IgD-negative memory B cell (primary cell): ENCODE results near the gene ADAMTSL5. TPM values are rescaled to one million over a fixed set of nuclear protein-coding genes. Genes with fewer than 3 reads are reported as not detected.
"Not testable (repeated sequence)": the region's sequence is repeated elsewhere in the genome, so short reads cannot be mapped to it uniquely, and the experiment has no call there.

Source experiments
- H3K27ac Mint-ChIP-seq, 3 donors: one replicate each; pipeline ENCODE4 v1.8.0; 2020 to 2022; ENCODE audit warnings: mild to moderate bottlenecking in 3 of 3, mixed read lengths in 3 of 3, moderate library complexity in 1 of 3
- H3K27me3 Mint-ChIP-seq: one replicate; pipeline ENCODE4 v1.8.0; 2021; ENCODE audit warnings: mixed read lengths
- H3K36me3 Mint-ChIP-seq: one replicate; pipeline ENCODE4 v1.8.0; 2020; ENCODE audit warnings: mild to moderate bottlenecking, mixed read lengths
- H3K4me1 Mint-ChIP-seq, 3 donors: one replicate each; pipeline ENCODE4 v1.8.0; 2020 to 2022; ENCODE audit warnings: mixed read lengths in 3 of 3, mild to moderate bottlenecking in 1 of 3
- H3K4me3 Mint-ChIP-seq, 4 donors: one replicate each; pipeline ENCODE4 v1.8.0; 2020 to 2022; ENCODE audit warnings: mild to moderate bottlenecking in 4 of 4, mixed read lengths in 4 of 4, moderate library complexity in 3 of 4
- H3K9me3 Mint-ChIP-seq, 3 donors: one replicate each; pipeline ENCODE4 v1.8.0; 2020 to 2021; ENCODE audit warnings: mixed read lengths in 3 of 3, mild to moderate bottlenecking in 1 of 3
- polyA plus RNA-seq: library from polyadenylated mRNA; unstranded; fragments of 300-500 nt; fragmentation: Illumina TruSeq; gene quantifications from one replicate; pipeline ENCODE4 v1.2.3, GENCODE V29; 2021

Gene ADAMTSL5
- polyA plus RNA-seq, 1 donor from 2014 or later = 0.21 TPM

DNA sequence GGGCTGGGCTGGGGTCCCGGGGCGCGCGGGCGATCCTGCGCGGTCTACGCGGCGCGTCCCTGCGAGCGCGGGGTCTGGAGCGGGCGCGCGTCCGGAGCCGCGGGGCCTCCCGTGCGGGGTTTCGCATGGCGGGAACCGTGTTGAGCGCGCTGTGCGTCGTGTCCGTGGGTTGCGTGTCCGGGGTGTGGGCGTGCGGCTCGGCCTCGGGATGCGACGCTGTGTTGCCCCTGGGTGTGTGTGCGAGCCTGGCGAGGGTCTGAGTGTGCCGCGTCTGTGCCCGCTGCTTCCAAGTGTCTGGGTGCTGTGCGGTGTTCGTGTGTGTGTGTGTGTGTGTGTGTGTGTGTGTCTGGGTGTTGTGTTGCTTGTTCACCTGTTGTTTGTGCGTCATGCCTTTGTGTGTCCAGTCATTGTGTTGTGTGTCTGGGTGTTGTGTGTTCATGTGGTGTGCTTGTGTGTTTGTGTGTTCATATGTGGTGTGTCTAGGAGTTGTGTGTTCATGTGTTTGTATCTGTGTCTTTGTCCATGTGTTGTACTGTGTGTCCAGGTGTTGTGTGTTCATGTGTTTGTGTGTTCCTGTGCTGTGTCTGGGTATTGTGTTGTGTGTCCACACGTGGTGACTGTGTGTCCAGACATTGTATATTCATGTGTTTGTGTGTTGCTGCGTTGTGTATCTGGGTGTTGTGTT lies 11.6 kb upstream of the ADAMTSL5 start:
- Mint-ChIP-seq H3K9me3 (peaks cover 0 to 4% (median 0%) of the 10 kb centered on the region in 3 donors), H3K4me1 (peaks cover 0 to 6% (median 0%) of the 10 kb centered on the region in 3 donors), H3K36me3 (no peaks in the 10 kb centered on the region), H3K27ac (peak overlapping the region in 1 of 3 donors; percentile 71), H3K27me3 (peaks cover 31% of the 10 kb centered on the region), H3K4me3 (peak overlapping the region in 1 of 4 donors; percentile 13)

DNA sequence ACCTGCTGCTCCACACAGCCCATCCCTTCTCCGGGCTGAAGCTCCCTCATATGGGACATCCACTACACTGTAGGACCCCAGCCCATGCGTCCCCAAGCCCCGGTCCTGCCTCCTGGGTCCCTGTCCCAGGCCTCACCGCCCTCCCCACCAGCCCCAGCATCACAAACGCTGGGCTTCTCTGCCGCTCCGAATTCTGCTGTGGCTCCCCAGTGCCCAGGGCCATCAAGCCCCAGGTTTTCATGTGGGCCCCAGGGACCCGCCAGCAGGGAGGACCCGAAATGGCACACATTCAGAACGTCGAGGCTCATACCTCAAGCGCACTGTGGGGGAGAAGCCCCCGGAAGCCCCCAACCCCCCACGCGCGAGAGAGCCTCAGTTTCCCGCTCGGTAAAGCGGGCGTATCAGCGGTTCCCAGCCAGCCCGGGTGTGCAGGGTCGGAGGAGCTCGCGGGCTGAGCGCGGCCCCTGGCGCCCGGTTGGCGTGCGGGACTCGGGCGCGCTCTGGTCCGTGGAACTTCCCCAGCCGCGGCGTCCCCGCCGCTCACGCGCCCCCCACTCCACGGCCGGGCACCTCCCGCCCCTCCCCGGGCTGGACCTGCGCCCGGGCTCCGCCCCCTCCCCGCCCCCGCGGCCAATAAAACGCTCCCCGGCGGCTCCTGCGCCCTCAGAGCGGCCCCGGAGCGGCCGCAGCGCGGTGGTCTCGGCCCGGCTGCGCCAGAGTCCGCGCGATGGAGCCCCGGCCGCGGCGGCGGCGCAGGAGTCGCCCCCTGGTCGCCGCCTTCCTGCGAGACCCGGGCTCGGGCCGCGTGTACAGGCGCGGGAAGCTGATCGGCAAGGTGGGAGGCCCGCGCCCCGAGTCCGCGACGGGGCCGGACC lies 10.8 kb upstream of the ADAMTSL5 start, which contains the start of gene PLK5:
TSS of gene PLK5 (plus strand) at position 666 of the 875 bp plus-strand sequence. CDS start 2,920 bp downstream, outside the sequence.
- Mint-ChIP-seq H3K4me3 (peak within 1 kb of the TSS in 2 of 4 donors; percentile 4 to 13), H3K27me3 (peaks cover 29% of the 10 kb centered on the region), H3K36me3 (no peaks in the 10 kb centered on the region), H3K4me1 (peaks cover 0 to 6% (median 0%) of the 10 kb centered on the region in 3 donors), H3K9me3 (peaks cover 0 to 4% (median 0%) of the 10 kb centered on the region in 3 donors), H3K27ac (peak within 1 kb of the TSS in 1 of 3 donors; percentile 71)

DNA sequence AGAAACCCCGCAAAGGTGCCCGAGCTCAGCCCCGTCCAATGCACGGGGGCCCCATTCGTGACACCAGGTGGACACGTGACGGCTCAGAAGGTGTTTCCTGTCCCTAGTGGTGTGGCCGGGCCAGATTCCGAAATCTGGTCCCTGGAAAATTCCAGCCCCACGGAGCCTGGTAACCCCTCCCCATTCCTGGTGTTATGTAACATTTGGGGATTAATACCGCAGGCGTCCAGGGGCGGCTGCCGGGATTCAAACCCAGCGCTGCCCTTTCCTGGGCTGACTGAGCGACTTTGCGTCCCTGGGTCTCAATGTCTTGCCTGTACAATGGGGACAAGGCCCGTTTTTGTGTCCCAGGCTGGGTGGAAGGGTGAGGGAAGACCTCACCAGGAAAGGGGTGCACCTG lies 10.0 kb upstream of the ADAMTSL5 start:
- H3K27me3 Mint-ChIP-seq = peaks cover 35% of the 10 kb centered on the region
- peaks cover 0 to 4% (median 0%) of the 10 kb centered on the region in 3 donors for H3K9me3 Mint-ChIP-seq
- H3K4me3 Mint-ChIP-seq = no peak overlapping the region
- H3K4me1 Mint-ChIP-seq = peaks cover 0 to 6% (median 0%) of the 10 kb centered on the region in 3 donors
- no peaks in the 10 kb centered on the region for H3K36me3 Mint-ChIP-seq
- H3K27ac Mint-ChIP-seq = no peak overlapping the region

DNA sequence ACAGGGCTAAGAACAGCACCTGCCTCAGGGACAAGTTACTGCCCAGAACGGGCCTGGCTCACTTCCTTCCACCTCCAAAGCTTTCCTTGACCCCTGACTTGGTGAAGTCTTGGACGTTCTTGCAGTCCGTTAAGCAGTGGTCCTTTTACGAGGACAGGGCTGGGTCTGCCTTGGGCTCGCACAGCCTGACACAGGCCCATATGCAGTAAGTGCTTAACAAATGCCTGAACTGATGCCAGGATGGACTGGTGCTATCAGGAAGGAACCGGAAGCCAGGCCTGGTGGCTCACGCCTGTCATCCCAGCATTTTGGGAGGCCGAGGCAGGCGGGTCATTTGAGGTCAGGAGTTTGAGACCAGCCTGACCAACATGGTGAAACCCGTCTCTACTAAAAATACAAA lies 9.2 kb upstream of the ADAMTSL5 start:
- Mint-ChIP-seq H3K27me3 (peaks cover 36% of the 10 kb centered on the region), H3K27ac (no peak overlapping the region), H3K9me3 (peaks cover 0 to 4% (median 0%) of the 10 kb centered on the region in 3 donors), H3K36me3 (no peaks in the 10 kb centered on the region), H3K4me3 (no peak overlapping the region), H3K4me1 (peaks cover 0 to 6% (median 0%) of the 10 kb centered on the region in 3 donors)

DNA sequence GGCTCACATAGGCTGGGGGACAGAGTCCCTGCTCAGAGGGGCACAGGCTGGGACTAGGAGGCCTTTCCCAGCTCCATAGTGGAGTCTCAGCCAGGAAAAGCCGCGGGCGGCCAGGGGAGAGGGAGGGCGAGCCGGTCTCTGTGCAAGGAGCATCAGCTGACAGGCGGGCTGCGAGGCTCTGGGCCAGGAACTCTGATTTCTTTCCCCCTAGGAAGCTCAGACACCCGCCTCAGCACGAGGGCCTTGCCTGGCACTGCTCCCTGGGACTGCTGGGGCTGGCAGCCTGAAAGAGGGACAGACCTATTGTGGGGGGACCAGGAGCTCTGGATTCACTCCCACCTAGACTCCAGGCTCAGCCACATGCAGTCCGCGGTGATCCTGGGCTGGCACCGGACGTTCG lies 8.8 kb upstream of the ADAMTSL5 start:
- H3K9me3 Mint-ChIP-seq = peaks cover 0 to 4% (median 1%) of the 10 kb centered on the region in 3 donors
- H3K36me3 Mint-ChIP-seq = no peaks in the 10 kb centered on the region
- peak overlapping the region in 1 of 3 donors; percentile 14 for H3K27ac Mint-ChIP-seq
- H3K4me1 Mint-ChIP-seq = peaks cover 0 to 6% (median 0%) of the 10 kb centered on the region in 3 donors
- no peak overlapping the region for H3K4me3 Mint-ChIP-seq
- H3K27me3 Mint-ChIP-seq = peaks cover 36% of the 10 kb centered on the region

DNA sequence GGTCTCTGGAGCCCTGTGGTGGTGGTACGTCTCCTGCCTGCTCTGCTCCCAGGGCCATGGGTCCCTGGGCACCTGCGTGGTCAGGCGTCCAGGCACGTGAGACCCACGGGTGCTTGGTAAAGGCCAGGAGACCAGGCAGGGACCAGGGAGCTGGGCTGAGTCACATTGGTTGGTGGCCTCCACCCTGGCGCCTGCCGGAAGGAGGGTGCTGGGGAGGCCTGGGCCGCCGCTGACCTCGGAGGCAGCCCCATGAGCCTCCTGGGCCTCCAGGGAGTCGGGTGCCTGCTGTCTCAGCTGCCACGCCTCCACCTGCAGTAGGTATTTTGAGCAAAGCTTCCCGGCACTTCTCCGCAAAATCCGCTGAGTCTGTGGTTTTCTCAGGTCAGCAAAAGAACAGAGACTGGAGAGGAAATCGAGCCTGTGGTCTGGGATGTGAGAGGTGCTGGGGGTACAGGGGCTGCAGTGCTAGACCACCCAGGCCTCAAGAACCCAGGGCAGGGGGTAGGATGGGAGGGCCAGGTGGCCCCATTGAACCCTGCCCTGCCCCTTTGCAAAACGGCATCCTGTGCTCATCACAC lies 7.5 kb upstream of the ADAMTSL5 start:
- peaks cover 0 to 4% (median 3%) of the 10 kb centered on the region in 3 donors for H3K9me3 Mint-ChIP-seq
- H3K27me3 Mint-ChIP-seq = peaks cover 31% of the 10 kb centered on the region
- H3K4me1 Mint-ChIP-seq = peaks cover 0 to 6% (median 0%) of the 10 kb centered on the region in 3 donors
- no peaks in the 10 kb centered on the region for H3K36me3 Mint-ChIP-seq
- H3K27ac Mint-ChIP-seq = no peak overlapping the region
- H3K4me3 Mint-ChIP-seq = no peak overlapping the region

DNA sequence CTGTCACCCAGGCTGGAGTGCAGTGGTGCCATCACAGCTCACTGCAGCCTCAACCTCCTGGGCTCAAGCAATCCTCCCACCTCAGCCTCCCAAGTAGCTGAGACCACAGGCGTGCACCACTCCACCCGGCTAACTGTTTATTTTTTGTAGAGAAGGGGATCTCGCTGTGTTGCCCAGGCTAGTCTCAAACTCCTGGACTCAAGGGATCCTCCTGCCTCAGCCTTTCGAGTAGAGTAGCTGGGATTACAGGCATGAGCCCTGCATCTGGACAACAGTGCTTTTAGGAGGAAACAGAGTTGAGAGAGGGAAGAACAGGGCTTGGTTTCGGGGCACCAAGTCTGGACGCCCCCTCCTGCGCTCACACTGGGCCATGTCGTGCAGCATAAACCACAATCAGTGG lies 7.0 kb upstream of the ADAMTSL5 start:
- H3K27ac Mint-ChIP-seq, H3K9me3 Mint-ChIP-seq, H3K4me1 Mint-ChIP-seq, H3K36me3 Mint-ChIP-seq, H3K4me3 Mint-ChIP-seq: not testable (repeated sequence)
- peaks cover 28% of the 10 kb centered on the region for H3K27me3 Mint-ChIP-seq

DNA sequence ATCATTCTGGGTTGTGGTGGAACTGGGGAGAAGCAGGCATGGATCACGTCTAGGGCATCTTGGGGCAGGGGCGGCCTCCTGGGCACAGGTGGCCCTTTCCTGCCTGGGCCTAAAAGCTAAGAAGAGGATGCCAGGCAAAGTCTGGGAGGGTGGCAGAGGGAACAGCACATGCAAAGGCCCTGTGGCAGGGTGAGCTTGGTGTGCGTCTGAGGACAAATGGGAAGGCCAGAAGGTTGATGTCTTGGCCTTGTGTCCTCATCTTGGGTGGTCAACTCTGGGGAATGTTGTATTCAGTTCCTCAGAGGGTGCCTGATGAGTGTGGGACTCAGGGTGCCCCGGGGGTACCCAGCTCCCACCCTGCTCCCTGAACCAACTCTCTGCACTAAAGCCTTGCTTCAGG lies 5.7 kb upstream of the ADAMTSL5 start:
- Mint-ChIP-seq H3K27me3 (peaks cover 28% of the 10 kb centered on the region), H3K4me1 (peaks cover 0 to 2% (median 0%) of the 10 kb centered on the region in 3 donors), H3K27ac (no peak overlapping the region), H3K4me3 (no peak overlapping the region), H3K36me3 (no peaks in the 10 kb centered on the region), H3K9me3 (peaks cover 0 to 3% (median 0%) of the 10 kb centered on the region in 3 donors)

DNA sequence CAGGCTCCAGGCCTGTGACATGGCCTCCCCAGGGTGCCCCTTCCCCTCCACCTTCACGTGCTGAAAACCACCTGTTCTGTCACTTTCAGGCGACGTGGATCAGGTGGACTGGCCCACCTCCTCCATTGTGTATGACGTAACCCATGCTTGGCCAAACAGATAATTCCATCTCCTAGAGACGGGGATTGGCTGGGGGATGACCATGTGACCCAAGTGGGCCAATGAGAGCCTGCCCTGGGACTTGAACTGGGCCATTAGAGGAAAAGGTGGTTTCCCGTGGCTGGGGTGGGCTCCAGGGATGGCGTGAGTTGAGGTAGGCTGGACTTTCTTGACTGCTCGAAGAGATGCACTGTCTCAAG lies 3.6 kb upstream of the ADAMTSL5 start:
- Mint-ChIP-seq H3K36me3 (no peaks in the 10 kb centered on the region), H3K4me1 (peaks cover 0 to 2% (median 0%) of the 10 kb centered on the region in 3 donors), H3K4me3 (no peak overlapping the region), H3K27me3 (peaks cover 28% of the 10 kb centered on the region), H3K9me3 (peaks cover 0 to 3% (median 0%) of the 10 kb centered on the region in 3 donors), H3K27ac (no peak overlapping the region)

DNA sequence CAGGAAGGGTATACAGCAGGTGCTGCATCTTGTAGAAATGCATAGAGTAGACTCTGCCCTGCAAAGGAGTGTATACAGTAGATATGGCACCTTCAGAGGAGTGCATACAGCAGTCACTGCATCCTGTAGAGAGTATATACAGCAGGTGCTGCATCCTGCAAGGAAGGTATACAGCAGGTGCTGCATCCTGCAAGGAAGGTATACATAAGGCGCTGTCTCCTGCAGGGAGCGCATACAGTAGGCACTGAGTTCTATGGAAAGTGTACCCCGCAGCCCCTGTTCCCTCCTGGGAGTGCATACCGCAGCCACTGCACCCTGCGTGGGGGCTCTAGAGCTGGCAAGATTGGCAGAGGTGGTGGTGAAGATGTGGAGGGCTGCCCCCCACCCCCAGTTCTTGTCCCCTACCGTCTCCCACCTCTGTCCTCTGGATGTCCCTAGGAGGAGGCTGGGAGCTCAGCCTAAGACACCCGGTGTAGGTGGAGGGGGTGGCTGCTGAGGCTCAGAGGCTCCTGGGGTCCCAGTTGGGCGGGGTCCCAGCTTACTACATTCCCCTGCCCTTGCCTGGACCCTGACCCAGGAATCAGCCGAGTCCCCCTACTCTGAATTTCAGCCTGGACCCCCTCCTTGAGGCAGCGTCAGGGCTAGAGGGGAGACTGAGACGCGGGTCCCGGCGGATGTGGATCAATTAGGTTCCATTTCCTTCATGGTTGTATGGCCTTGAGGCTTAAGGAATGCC lies 2.3 kb upstream of the ADAMTSL5 start:
- Mint-ChIP-seq H3K4me3 (no peak overlapping the region), H3K27me3 (peaks cover 32% of the 10 kb centered on the region), H3K9me3 (peaks cover 0 to 3% (median 0%) of the 10 kb centered on the region in 3 donors), H3K36me3 (no peaks in the 10 kb centered on the region), H3K4me1 (peaks cover 0 to 2% (median 2%) of the 10 kb centered on the region in 3 donors), H3K27ac (no peak overlapping the region)

DNA sequence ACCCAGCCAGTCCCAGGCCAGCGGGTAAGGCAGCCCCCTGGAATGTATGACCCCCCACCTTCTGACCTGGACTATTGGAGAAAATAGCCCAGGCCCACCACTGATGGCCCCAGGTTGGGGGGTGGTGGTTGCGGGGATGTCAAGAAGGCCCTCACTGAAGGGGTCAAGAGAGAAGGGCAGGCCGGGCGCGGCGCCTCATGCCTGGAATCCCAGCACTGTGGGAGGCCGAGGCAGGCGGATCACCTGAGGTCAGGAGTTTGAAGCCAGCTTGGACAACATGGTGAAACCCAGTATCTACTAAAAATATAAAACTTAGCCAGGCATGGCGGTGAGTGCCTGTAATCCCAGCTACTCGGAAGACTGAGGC lies 1.5 kb upstream of the ADAMTSL5 start:
- peaks cover 35% of the 10 kb centered on the region for H3K27me3 Mint-ChIP-seq
- H3K9me3 Mint-ChIP-seq = peaks cover 0 to 3% (median 0%) of the 10 kb centered on the region in 3 donors
- peak overlapping the region in 2 of 4 donors; percentile 47 to 49 for H3K4me3 Mint-ChIP-seq
- no peak overlapping the region for H3K27ac Mint-ChIP-seq
- H3K36me3 Mint-ChIP-seq = no peaks in the 10 kb centered on the region
- peaks cover 0 to 2% (median 2%) of the 10 kb centered on the region in 3 donors for H3K4me1 Mint-ChIP-seq

DNA sequence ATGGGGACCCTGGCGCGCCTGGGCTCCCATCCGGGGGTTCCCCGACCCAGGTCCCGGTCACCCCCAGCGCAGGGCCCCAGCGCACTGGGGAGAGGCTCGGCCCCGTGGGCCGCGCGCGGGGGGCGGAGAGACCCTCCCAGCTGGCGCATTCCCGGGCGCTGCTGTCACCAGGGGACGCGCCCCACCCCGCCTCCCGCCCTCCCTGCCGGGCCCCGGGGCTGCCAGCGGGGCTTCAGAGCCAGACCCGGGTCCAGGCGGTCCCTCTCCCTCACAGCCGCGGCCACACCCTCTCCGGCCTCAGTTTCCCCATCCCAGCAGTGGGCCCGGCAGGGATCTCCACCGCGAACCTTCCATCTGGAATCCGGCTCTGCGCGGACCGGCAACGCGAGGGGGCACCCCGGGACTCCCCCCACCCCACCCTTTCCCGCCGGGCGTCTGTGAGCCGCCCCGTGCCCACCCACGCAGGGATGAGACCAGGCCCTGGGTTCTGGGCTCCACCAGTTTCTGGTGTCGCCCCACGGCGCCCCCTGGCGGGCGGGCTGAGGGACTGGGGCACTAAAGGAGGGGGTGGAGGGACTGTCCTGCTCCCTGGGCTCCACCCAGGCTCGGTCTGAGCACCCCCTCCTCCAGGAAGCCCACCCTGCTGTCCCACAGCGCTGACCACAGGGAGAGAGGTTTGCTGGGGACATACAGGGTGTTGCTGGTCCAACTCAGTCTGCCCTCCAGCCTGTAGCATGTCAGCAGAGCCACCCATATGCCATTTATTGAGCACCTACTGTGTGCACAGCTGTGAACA lies 878 bp upstream of the ADAMTSL5 start:
- Mint-ChIP-seq H3K27me3 (peaks cover 36% of the 10 kb centered on the region), H3K4me1 (peaks cover 0 to 2% (median 2%) of the 10 kb centered on the region in 3 donors), H3K4me3 (peak overlapping the region in 2 of 4 donors; percentile 47 to 49), H3K27ac (no peak overlapping the region), H3K36me3 (no peaks in the 10 kb centered on the region), H3K9me3 (peaks cover 0 to 3% (median under 1%) of the 10 kb centered on the region in 3 donors)

DNA sequence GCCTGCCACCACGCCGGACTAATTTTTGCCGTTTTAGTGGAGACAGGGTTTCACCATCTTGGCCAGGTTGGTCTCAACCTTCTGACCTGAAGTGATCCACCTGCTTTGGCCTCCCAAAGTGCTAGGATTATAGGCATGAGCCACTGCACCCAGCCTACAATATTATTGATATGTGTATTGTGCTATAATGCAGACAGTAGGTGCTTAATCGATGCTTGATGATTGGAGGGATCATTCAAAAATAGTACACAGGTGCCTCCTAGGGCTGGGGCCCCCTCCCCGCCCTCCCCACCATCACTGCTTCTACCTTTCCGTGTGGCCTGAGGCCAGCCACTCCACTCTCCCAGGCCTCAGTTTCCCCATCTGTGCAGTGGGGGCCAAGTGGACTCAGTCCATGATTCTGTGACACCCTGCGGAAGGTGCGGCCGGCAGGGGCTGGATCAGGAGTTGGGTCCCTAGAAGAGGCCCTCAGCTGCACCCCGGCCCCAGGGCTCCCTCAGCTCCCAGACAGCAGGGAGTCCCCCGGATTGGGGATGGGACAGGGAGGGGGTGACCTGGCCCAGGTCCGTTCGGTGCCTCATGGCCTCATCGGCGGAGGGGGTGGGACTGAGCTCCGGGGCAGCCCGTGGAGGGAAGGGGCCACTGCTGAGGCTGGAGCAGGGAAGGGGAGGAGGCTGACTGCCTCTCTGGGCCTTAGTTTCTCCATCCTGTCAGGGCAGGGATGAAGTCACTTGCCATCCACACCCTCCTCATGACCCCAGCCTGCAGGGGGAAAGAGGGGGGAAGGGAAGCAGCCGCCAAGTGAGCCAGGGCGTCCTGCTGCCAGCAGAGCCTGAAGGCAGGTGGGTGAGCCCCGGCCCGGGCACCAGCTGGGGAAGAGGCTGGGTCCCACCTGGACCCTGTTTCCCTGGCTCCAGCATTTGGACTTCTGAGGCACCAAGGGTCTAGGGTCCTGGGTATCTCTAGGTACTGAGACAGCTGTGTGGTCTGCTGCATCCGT lies 1.2 kb downstream of the ADAMTSL5 start:
- H3K27me3 Mint-ChIP-seq = peaks cover 35% of the 10 kb centered on the region
- peak overlapping the region in 1 of 3 donors; percentile 56 for H3K27ac Mint-ChIP-seq
- peaks cover 4% of the 10 kb centered on the region for H3K36me3 Mint-ChIP-seq
- peaks cover 3 to 7% (median 6%) of the 10 kb centered on the region in 3 donors for H3K4me1 Mint-ChIP-seq
- H3K9me3 Mint-ChIP-seq = peaks cover 0 to 6% (median 1%) of the 10 kb centered on the region in 3 donors
- no peak overlapping the region for H3K4me3 Mint-ChIP-seq
